NCI-H82 treated with DMSO at 0.1 percent for 48 hours (cell line): Measurements from ENCODE around the gene COL26A1.
"Not testable (repeated sequence)": the region's sequence is repeated elsewhere in the genome, so short reads cannot be mapped to it uniquely, and the experiment has no call there.

Experiments used
- DNase-seq: peaks from one replicate; lab custom pipeline; 2025; ENCODE audit not compliant: unreplicated experiment; lab: John Stamatoyannopoulos, UW

COL26A1 gene

GRCh38 chr7:101362334-101363195 is at the start of gene COL26A1:
COL26A1 (plus strand) TSS chr7:101362875; CDS start chr7:101363033, 158 bp downstream.
- no peak for DNase-seq

GRCh38 chr7:101315336-101315735 is 47.3 kb upstream of the COL26A1 start:
- no peak for DNase-seq

- no peak for DNase-seq
Measured at GRCh38 chr7:101319401-101319800, 43.3 kb upstream of the COL26A1 start.

- peak; percentile 56 for DNase-seq
Measured at GRCh38 chr7:101321491-101322401, 40.9 kb upstream of the COL26A1 start, which contains the start of gene IFT22. IFT22 (minus strand) TSS chr7:101321812; CDS start chr7:101321709, 103 bp downstream.

- no peak for DNase-seq
Measured at GRCh38 chr7:101328159-101328558, 34.5 kb upstream of the COL26A1 start.

- no peak for DNase-seq
Measured at GRCh38 chr7:101330011-101330484, 32.6 kb upstream of the COL26A1 start.

- DNase-seq, result no peak
Measured at GRCh38 chr7:101332026-101332425, 30.6 kb upstream of the COL26A1 start.

GRCh38 chr7:101333912-101334311 is 28.8 kb upstream of the COL26A1 start:
- no peak for DNase-seq

- no peak for DNase-seq
Measured at GRCh38 chr7:101340379-101340778, 22.3 kb upstream of the COL26A1 start.

GRCh38 chr7:101342892-101343291 is 19.8 kb upstream of the COL26A1 start:
- DNase-seq, result no peak

- no peak for DNase-seq
Measured at GRCh38 chr7:101347477-101347876, 15.2 kb upstream of the COL26A1 start.

- DNase-seq, result not testable (repeated sequence)
Measured at GRCh38 chr7:101348456-101349067, 14.1 kb upstream of the COL26A1 start.

GRCh38 chr7:101349300-101349699 is 13.4 kb upstream of the COL26A1 start:
- DNase-seq, result not testable (repeated sequence)

- no peak for DNase-seq
Measured at GRCh38 chr7:101352920-101353308, 9.8 kb upstream of the COL26A1 start.

GRCh38 chr7:101357433-101357832 is 5.2 kb upstream of the COL26A1 start:
- DNase-seq, result no peak

GRCh38 chr7:101363196-101363733 is 590 bp downstream of the COL26A1 start:
- DNase-seq, result no peak

- no peak for DNase-seq
Measured at GRCh38 chr7:101363734-101364374, 1.2 kb downstream of the COL26A1 start.

GRCh38 chr7:101365956-101366355 is 3.3 kb downstream of the COL26A1 start:
- no peak for DNase-seq

- DNase-seq, result no peak
Measured at GRCh38 chr7:101367676-101368075, 5.0 kb downstream of the COL26A1 start.

GRCh38 chr7:101368422-101369165 is 5.9 kb downstream of the COL26A1 start:
- no peak for DNase-seq
